Right lobe of liver (tissue), 4 donors: ENCODE data around the gene TPM1.

Experiments
- CTCF ChIP-seq, 4 donors: fragments of 200-600 bp in 3 of 4; fragments of 450-650 bp in 1 of 4; IDR thresholded peaks; one replicate each; pipeline versions ENCODE4 v1.5.1 to v1.8.0; 2016 to 2022; ENCODE audit warnings: antibody characterized with exemption in 4 of 4, mild to moderate bottlenecking in 2 of 4
- POLR2A ChIP-seq: fragments of 450-650 bp; IDR thresholded peaks from one replicate; pipeline ENCODE4 v1.6.1; 2017; ENCODE audit warnings: antibody characterized with exemption, mild to moderate bottlenecking
- donor health status: DM: no; HTN: no; CAD: no.
- donor health status: DM: no; HTN: no; CAD: no.
- donor health status: DM: no; HTN: yes; CAD: no.

- TF ChIP-seq CTCF (IDR thresholded peaks at IDR 0.05) (no peak), POLR2A (no peak)
Observed at GRCh38 chr15:63063877-63064409, 21.4 kb downstream of the TPM1 start.
